IMR-90 (cell line): ENCODE results near the gene KLHL4. TPM values are rescaled to one million over a fixed set of nuclear protein-coding genes. Genes with fewer than 3 reads are reported as not detected.

Source experiments
- ATAC-seq: fragments of 200-7000 bp; cut with Tn5 transposase; 2 replicates; pipeline ENCODE4 v1.9.1; 2020; ENCODE audit warnings: low read depth, mild to moderate bottlenecking, moderate library complexity
- BruUV-seq: library from RNA; stranded (reverse); fragments of 400-500 nt; replicated peaks from 2 replicates; lab custom pipeline; 2021; lab: Mats Ljungman, UMichigan
- CTCF ChIA-PET: fragments of 300-600 bp; formaldehyde crosslinking; extraction: SDS; loops from one replicate; lab custom pipeline; 2021; ENCODE audit warnings: antibody characterized with exemption; lab: Yijun Ruan, JAX
- POLR2A ChIA-PET: fragments of 300-600 bp; sonication (Branson Sonifier 250); formaldehyde crosslinking; loops from one replicate; lab custom pipeline; 2022; ENCODE audit warnings: antibody characterized with exemption; ENCODE audit not compliant: unreplicated experiment; lab: Charles Lee
- DNase-seq: peaks from one replicate; pipeline ENCODE4 v3.0.0; 2013
- H2AFZ ChIP-seq: replicated peaks from 2 replicates; pipeline ENCODE3; 2013; ENCODE audit warnings: low read length, mild to moderate bottlenecking; ENCODE audit not compliant: poor library complexity
- H2AK5ac ChIP-seq: 2 replicates; pipeline ENCODE4 v1.6.1; 2013; ENCODE audit warnings: low read depth, low read length, inconsistent platforms
- H2AK9ac ChIP-seq: replicated peaks from 2 replicates; pipeline ENCODE3; 2013; ENCODE audit warnings: mild to moderate bottlenecking, low read depth, low read length, moderate library complexity; ENCODE audit not compliant: poor library complexity
- H2BK120ac ChIP-seq: 2 replicates; pipeline ENCODE4 v1.6.1; 2013; ENCODE audit warnings: low read depth, low read length, inconsistent platforms
- H2BK15ac ChIP-seq: 3 replicates; pipeline ENCODE4 v1.6.1; 2013; ENCODE audit warnings: low read depth, low read length, inconsistent platforms
- H2BK20ac ChIP-seq: 2 replicates; pipeline ENCODE4 v1.6.1; 2013; ENCODE audit warnings: low read depth, mild to moderate bottlenecking, inconsistent platforms, low read length, moderate library complexity
- H2BK5ac ChIP-seq: 2 replicates; pipeline ENCODE4 v1.6.1; 2013; ENCODE audit warnings: mild to moderate bottlenecking, low read depth, low read length, inconsistent platforms; ENCODE audit not compliant: poor library complexity, severe bottlenecking
- H3K14ac ChIP-seq: replicated peaks from 2 replicates; pipeline ENCODE4 v1.6.1; 2013; ENCODE audit warnings: low read depth, low read length, inconsistent platforms
- H3K18ac ChIP-seq: 2 replicates; pipeline ENCODE4 v1.6.1; 2013; ENCODE audit warnings: low read depth, low read length, control low read depth
- H3K23ac ChIP-seq: 2 replicates; pipeline ENCODE4 v1.6.1; 2013; ENCODE audit warnings: low read depth, low read length, inconsistent platforms
- H3K27ac ChIP-seq: 2 replicates; pipeline ENCODE4 v1.5.1; 2013; ENCODE audit warnings: mild to moderate bottlenecking, control low read depth, low read length; ENCODE audit not compliant: insufficient read depth
- H3K27me3 ChIP-seq: 2 replicates; pipeline ENCODE4 v1.6.1; 2013; ENCODE audit warnings: low read length; ENCODE audit not compliant: control insufficient read depth, insufficient read depth
- H3K36me3 ChIP-seq: 2 replicates; pipeline ENCODE4 v1.6.1; 2013; ENCODE audit warnings: low read length, mixed read lengths; ENCODE audit not compliant: control insufficient read depth, insufficient read depth
- H3K4ac ChIP-seq: 2 replicates; pipeline ENCODE4 v1.6.1; 2013; ENCODE audit warnings: low read depth, low read length, inconsistent platforms
- H3K4me1 ChIP-seq: 2 replicates; pipeline ENCODE4 v1.6.1; 2013; ENCODE audit warnings: low read length, mixed read lengths; ENCODE audit not compliant: control insufficient read depth, insufficient read depth
- H3K4me2 ChIP-seq: 2 replicates; pipeline ENCODE4 v1.6.1; 2013; ENCODE audit warnings: low read depth, mild to moderate bottlenecking, control low read depth, low read length, moderate library complexity
- H3K4me3 ChIP-seq: 2 replicates; pipeline ENCODE4 v1.5.1; 2013; ENCODE audit warnings: low read depth, mild to moderate bottlenecking, control low read depth, low read length, moderate library complexity; ENCODE audit not compliant: insufficient read depth
- H3K56ac ChIP-seq: 2 replicates; pipeline ENCODE4 v1.6.1; 2013; ENCODE audit warnings: low read length, inconsistent platforms; ENCODE audit not compliant: insufficient read depth; ENCODE audit errors: extremely low read depth
- H3K79me1 ChIP-seq, 2 experiments: 2 replicates each; pipeline ENCODE4 v1.6.1; 2013; ENCODE audit warnings: low read length in 2 of 2, inconsistent platforms in 1 of 2, low read depth in 1 of 2
- H3K9ac ChIP-seq: 2 replicates; pipeline ENCODE4 v1.6.1; 2013; ENCODE audit warnings: low read depth, low read length, control low read depth
- H3K9me1 ChIP-seq: 2 replicates; pipeline ENCODE4 v1.6.1; 2013; ENCODE audit warnings: low read length, inconsistent platforms; ENCODE audit not compliant: insufficient read depth
- H3K9me3 ChIP-seq: 2 replicates; pipeline ENCODE4 v1.6.1; 2013; ENCODE audit warnings: low read length; ENCODE audit not compliant: control insufficient read depth, insufficient read depth
- H4K20me1 ChIP-seq: 2 replicates; pipeline ENCODE4 v1.6.1; 2013; ENCODE audit warnings: low read length, inconsistent platforms; ENCODE audit not compliant: insufficient read depth
- H4K5ac ChIP-seq: 2 replicates; pipeline ENCODE4 v1.6.1; 2013; ENCODE audit warnings: mild to moderate bottlenecking, low read depth, low read length, control low read depth
- H4K8ac ChIP-seq, 2 experiments: 2 replicates each; pipeline ENCODE4 v1.6.1; 2013; ENCODE audit warnings: low read depth in 2 of 2, low read length in 2 of 2, control low read depth in 1 of 2, inconsistent platforms in 1 of 2
- H4K91ac ChIP-seq: 2 replicates; pipeline ENCODE4 v1.6.1; 2013; ENCODE audit warnings: low read depth, low read length, inconsistent platforms; ENCODE audit not compliant: insufficient read depth
- WGBS, 2 experiments: methylation state at CpG; one replicate each; pipeline versions ENCODE4 v1.1.5 to v1.1.7; 2013; ENCODE audit warnings: missing lambda C conversion rate in 2 of 2; ENCODE audit not compliant: insufficient read length in 1 of 2; ENCODE audit errors: extremely low coverage in 2 of 2; 5-methylcytosine and 5-hydroxymethylcytosine counted together
- dilution Hi-C: fragments of 300-500 bp; cut with HindIII; formaldehyde crosslinking; loops from one replicate; pipeline ENCODE4 v1.14.3; 2018; ENCODE audit warnings: low sequenced_read_pairs; ENCODE audit not compliant: unreplicated experiment
- in situ Hi-C: fragments of 300-500 bp; cut with MboI; formaldehyde crosslinking; loops from 3 replicates; pipeline ENCODE4 v1.14.3; 2019; ENCODE audit warnings: low sequenced_read_pairs, inconsistent platforms, mixed read lengths
- intact Hi-C: fragments of 100-400 bp; cut with micrococcal nuclease; formaldehyde crosslinking; loops from 2 replicates; pipeline ENCODE4 v1.10.0; 2022
- polyA plus RNA-seq, 3 experiments: library from polyadenylated mRNA; depleted of rRNA; stranded (reverse); fragments of >200 nt; gene quantifications; 2 replicates each; pipeline ENCODE4 v1.2.3, GENCODE V29; 2012; ENCODE audit warnings: low replicate concordance in 1 of 3
- total RNA-seq: library from RNA; depleted of rRNA; stranded (reverse); fragments of >200 nt; gene quantifications from 2 replicates; pipeline ENCODE4 v1.2.3, GENCODE V29; 2012
- TF ChIP-seq, protein P1 (sequence below): fragments of 150-350 bp; IDR thresholded peaks from 2 replicates; pipeline ENCODE4 v1.6.1; 2016; ENCODE audit warnings: low read depth, mild to moderate bottlenecking, low read length, moderate library complexity, borderline replicate concordance

KLHL4 gene
- total and polyA plus RNA-seq, 2 of the 4 experiments (the other 2 are of a cell fraction): 0.50 to 1.4 TPM

DNA sequence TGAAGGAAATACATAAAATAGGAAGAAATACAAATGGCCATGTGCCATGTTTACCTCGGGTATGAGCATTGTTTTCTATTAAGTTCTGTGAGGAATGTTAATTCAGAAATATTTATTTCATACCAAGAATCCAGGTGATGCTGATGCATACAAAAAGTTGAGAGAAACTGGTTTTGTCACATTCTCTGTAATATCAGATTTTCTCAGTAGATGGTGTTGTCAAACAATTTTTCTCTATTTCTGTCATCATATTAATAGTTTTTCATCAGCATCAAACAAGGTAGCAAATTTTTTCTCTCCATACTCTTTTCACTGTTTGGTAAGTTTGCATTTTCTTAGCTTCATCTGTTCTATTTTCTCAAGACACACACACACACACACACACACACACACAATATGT is 179.8 kb downstream of the KLHL4 start:
- no peak overlapping the region for H2AK9ac ChIP-seq
- intact Hi-C loops: no loop called here
- H3K4me3 ChIP-seq: no peak overlapping the region
- ChIA-PET CTCF (no interaction called here), POLR2A (no interaction called here)
- H3K4me1 ChIP-seq: no peaks in the 10 kb centered on the region
- H3K36me3 ChIP-seq: no peaks in the 10 kb centered on the region
- H3K27me3 ChIP-seq: no peaks in the 10 kb centered on the region
- no peak overlapping the region for H3K27ac ChIP-seq
- H3K18ac ChIP-seq: no peak overlapping the region
- no peak overlapping the region for H2BK5ac ChIP-seq
- H4K20me1 ChIP-seq: no peaks in the 10 kb centered on the region
- H3K9me1 ChIP-seq: no peaks in the 10 kb centered on the region
- H4K5ac ChIP-seq: no peak overlapping the region
- TF ChIP-seq, protein P1, sequence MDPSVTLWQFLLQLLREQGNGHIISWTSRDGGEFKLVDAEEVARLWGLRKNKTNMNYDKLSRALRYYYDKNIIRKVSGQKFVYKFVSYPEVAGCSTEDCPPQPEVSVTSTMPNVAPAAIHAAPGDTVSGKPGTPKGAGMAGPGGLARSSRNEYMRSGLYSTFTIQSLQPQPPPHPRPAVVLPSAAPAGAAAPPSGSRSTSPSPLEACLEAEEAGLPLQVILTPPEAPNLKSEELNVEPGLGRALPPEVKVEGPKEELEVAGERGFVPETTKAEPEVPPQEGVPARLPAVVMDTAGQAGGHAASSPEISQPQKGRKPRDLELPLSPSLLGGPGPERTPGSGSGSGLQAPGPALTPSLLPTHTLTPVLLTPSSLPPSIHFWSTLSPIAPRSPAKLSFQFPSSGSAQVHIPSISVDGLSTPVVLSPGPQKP: no peak
- ATAC-seq (no peak), DNase-seq (no peak)
- H2BK20ac ChIP-seq: no peak overlapping the region
- no TSS peak for BruUV-seq
- H2BK120ac ChIP-seq: no peak overlapping the region
- H3K9ac ChIP-seq: no peak overlapping the region
- H2BK15ac ChIP-seq: no peak overlapping the region
- H3K23ac ChIP-seq: no peak overlapping the region
- H2AK5ac ChIP-seq: no peak overlapping the region
- H3K9me3 ChIP-seq: no peaks in the 10 kb centered on the region
- no CpG with 5 or more reads among the region's 1 CpG for WGBS, 2 experiments
- dilution Hi-C loops: no loop called here
- no peak overlapping the region for H3K14ac ChIP-seq
- in situ Hi-C loops: no loop called here
- no peaks in the 10 kb centered on the region for H3K79me1 ChIP-seq
- no peak overlapping the region for H2AFZ ChIP-seq
- no peak overlapping the region for H4K91ac ChIP-seq
- H3K4me2 ChIP-seq: no peak overlapping the region
- H4K8ac ChIP-seq: no peak overlapping the region
- H3K56ac ChIP-seq: no peak overlapping the region
- no peak overlapping the region for H3K4ac ChIP-seq
